A549 treated with Mapracorat at 1 μM for 4 hours (cell line): Measurements from ENCODE around the gene ZNF862. TPM values are rescaled to one million over a fixed set of nuclear protein-coding genes. Genes with fewer than 3 reads are reported as not detected.

ENCODE experiments used
- total RNA-seq: library from RNA; stranded (reverse); fragments of 200-300 nt; extraction: Qiagen RNA extraction; gene quantifications from 5 replicates; pipeline ENCODE4 v1.2.3, GENCODE V29; 2022

ZNF862 gene
- 2.4 to 3.1 TPM (median 2.9 TPM) in 5 replicates for total RNA-seq

DNA sequence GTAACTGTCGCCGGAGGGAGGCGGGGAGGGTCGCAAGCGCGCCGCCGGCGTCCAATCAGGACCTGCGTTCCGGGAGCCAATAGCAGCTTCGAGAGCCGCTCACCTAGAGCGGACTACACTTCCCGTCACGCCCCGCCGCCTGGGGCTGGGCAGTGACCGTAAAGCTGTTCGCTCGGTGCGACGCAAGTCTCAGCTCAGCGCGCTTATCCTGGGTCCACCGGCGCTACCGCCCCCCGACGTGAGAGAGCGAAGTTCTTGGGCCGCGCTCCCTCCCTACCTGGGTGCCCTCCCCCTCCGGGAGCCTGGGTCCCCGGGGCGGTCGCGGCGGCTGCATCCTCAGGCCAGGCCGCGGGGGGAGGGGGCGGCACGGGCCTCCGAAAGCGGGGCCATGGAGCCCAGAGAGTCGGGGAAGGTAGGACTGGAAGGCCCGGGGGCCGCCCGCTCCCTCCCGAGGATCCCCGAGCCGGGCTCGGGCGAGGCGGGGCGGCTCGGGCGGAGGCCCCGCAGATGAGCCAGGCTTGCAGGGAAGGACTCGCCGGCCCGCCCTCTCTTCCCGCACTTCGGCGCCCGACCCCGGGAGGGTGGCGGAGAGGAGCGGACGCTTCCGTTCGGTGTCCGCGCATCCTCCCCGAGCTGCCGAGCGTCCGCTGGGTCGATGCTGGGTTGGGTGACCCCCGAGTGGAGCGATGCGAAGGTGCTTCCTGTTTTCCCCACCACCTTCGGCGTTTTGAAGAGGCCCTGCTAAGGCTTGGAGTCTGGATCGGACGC is at the start of gene ZNF862:
Gene ZNF862, plus strand, starts transcription at position 152 of the 768 bp plus-strand sequence. Its CDS starts 237 bp downstream, at position 389.

DNA sequence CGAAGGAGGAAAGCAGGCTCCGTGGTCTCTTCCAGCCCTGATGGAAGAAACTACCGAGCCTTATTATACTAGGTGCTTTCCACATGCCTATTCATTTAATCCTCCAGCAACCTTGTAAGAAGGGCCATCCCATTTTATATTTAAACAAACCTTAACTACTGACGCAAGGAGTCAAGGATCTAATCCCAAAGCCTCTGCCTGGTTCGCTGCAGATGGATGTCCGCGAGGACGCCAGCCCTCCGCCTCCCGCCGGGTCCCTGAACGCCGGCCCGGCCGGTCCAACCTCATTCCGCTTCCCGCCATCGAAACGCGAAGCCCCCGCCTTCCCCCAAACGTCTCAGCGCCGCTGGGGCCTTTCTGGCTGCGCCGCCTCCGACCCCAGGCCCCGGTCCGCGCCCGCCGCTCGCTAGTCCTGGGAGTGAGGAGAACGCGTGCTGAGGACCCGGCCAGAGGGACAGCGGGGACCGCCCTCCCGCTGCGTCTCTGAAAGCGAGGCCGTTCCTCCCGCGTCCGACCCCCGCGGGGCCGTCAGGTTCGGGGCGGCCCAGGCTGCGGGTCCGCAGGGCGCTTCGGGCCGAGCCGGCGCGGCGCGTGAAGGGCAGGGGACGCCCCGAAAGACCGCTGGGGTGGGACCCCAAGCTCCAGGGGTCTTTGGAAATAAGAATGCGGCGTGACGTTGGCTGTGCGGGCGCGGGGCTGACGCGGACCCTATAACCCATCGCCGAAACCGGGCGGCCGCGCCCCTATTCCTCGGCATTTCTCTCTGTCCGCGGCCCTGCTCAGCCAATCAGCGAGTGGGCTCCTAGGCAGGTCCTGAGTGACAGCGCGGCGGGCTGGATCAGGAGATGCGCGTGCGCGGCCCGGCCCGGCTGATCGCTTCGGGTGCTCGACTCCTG is 35.1 kb downstream of the ZNF862 start, which contains the start of gene ATP6V0E2:
Gene ATP6V0E2, plus strand, starts transcription at position 896 of the 896 bp plus-strand sequence. CDS start 97 bp downstream, outside the sequence.

Other genes with a start within 250 kb of the ZNF862 start
- gene ZNF467, start 64.8 kb upstream of the ZNF862 start, total RNA-seq: 0.86 to 2.1 TPM (median 1.5 TPM) in 5 replicates
- 46.3 to 65.9 TPM (median 59.7 TPM) in 5 replicates for gene ATP6V0E2, start 35.6 kb downstream of the ZNF862 start, total RNA-seq